Mucosa of stomach (tissue), 1 donor: ENCODE measurements around the gene FAM53A.
"Not testable (repeated sequence)": the region's sequence is repeated elsewhere in the genome, so short reads cannot be mapped to it uniquely, and the experiment has no call there.

Source experiments
- H3K27me3 ChIP-seq: one replicate; pipeline ENCODE4 v1.7.0; 2013; ENCODE audit warnings: mild to moderate bottlenecking, low read length; ENCODE audit not compliant: control insufficient read depth, insufficient read depth
- H3K36me3 ChIP-seq: one replicate; pipeline ENCODE4 v1.7.0; 2013; ENCODE audit warnings: low read length; ENCODE audit not compliant: control insufficient read depth, insufficient read depth
- H3K4me1 ChIP-seq: one replicate; pipeline ENCODE4 v1.7.0; 2013; ENCODE audit warnings: mild to moderate bottlenecking, low read length; ENCODE audit not compliant: control insufficient read depth, insufficient read depth
- H3K4me3 ChIP-seq: one replicate; pipeline ENCODE4 v1.7.0; 2013; ENCODE audit warnings: low read length
- H3K9ac ChIP-seq: one replicate; pipeline ENCODE4 v1.7.0; 2013; ENCODE audit warnings: mild to moderate bottlenecking, low read length, moderate library complexity
- H3K9me3 ChIP-seq: one replicate; pipeline ENCODE4 v1.7.0; 2013; ENCODE audit warnings: mild to moderate bottlenecking, low read length, moderate library complexity; ENCODE audit not compliant: control insufficient read depth
- donor health status: Pancreatic carcinoma.

FAM53A gene

GRCh38 chr4:1713003-1713851, 29.1 kb upstream of the FAM53A start:
- Histone ChIP-seq H3K36me3 (no peaks in the 10 kb centered on the region), H3K9me3 (no peaks in the 10 kb centered on the region), H3K27me3 (no peaks in the 10 kb centered on the region), H3K4me1 (peaks cover 27% of the 10 kb centered on the region), H3K9ac (peak overlapping the region; percentile 87), H3K4me3 (peak overlapping the region; percentile 72)

GRCh38 chr4:1712216-1713002, 28.3 kb upstream of the FAM53A start, which contains the start of gene SLBP:
Gene SLBP, minus strand, starts transcription at chr4:1712319. Its CDS starts 131 bp downstream, at chr4:1712188.
- H3K36me3 ChIP-seq, result no peaks in the 10 kb centered on the region
- peaks cover 19% of the 10 kb centered on the region for H3K4me1 ChIP-seq
- H3K4me3 ChIP-seq, result peak within 1 kb of the TSS; percentile 99
- peak within 1 kb of the TSS; percentile 87 for H3K9ac ChIP-seq
- H3K27me3 ChIP-seq, result no peaks in the 10 kb centered on the region
- H3K9me3 ChIP-seq, result no peaks in the 10 kb centered on the region

GRCh38 chr4:1711571-1712215, 27.6 kb upstream of the FAM53A start:
- Histone ChIP-seq H3K9me3 (no peaks in the 10 kb centered on the region), H3K4me3 (peak overlapping the region; percentile 99), H3K4me1 (peaks cover 18% of the 10 kb centered on the region), H3K36me3 (no peaks in the 10 kb centered on the region), H3K27me3 (no peaks in the 10 kb centered on the region), H3K9ac (peak overlapping the region; percentile 87)

- no peaks in the 10 kb centered on the region for H3K27me3 ChIP-seq
- peaks cover 14% of the 10 kb centered on the region for H3K4me1 ChIP-seq
- peak overlapping the region; percentile 99 for H3K4me3 ChIP-seq
- no peaks in the 10 kb centered on the region for H3K9me3 ChIP-seq
- H3K36me3 ChIP-seq, result no peaks in the 10 kb centered on the region
- H3K9ac ChIP-seq, result peak overlapping the region; percentile 87
Observed at GRCh38 chr4:1711055-1711570, 27.0 kb upstream of the FAM53A start.

- Histone ChIP-seq H3K4me3 (no peak overlapping the region), H3K9me3 (no peaks in the 10 kb centered on the region), H3K36me3 (no peaks in the 10 kb centered on the region), H3K9ac (no peak overlapping the region), H3K4me1 (peaks cover 14% of the 10 kb centered on the region), H3K27me3 (no peaks in the 10 kb centered on the region)
Observed at GRCh38 chr4:1708581-1708980, 24.5 kb upstream of the FAM53A start.

GRCh38 chr4:1706358-1706757, 22.2 kb upstream of the FAM53A start:
- peaks cover 13% of the 10 kb centered on the region for H3K4me1 ChIP-seq
- no peaks in the 10 kb centered on the region for H3K27me3 ChIP-seq
- no peak overlapping the region for H3K4me3 ChIP-seq
- H3K9me3 ChIP-seq, result no peaks in the 10 kb centered on the region
- no peak overlapping the region for H3K9ac ChIP-seq
- H3K36me3 ChIP-seq, result no peaks in the 10 kb centered on the region

GRCh38 chr4:1705732-1706131, 21.6 kb upstream of the FAM53A start:
- Histone ChIP-seq H3K9ac (no peak overlapping the region), H3K9me3 (no peaks in the 10 kb centered on the region), H3K4me1 (peaks cover 10% of the 10 kb centered on the region), H3K36me3 (no peaks in the 10 kb centered on the region), H3K4me3 (no peak overlapping the region), H3K27me3 (no peaks in the 10 kb centered on the region)

- Histone ChIP-seq H3K9ac (no peak overlapping the region), H3K4me1 (no peaks in the 10 kb centered on the region), H3K27me3 (no peaks in the 10 kb centered on the region), H3K4me3 (no peak overlapping the region), H3K9me3 (no peaks in the 10 kb centered on the region), H3K36me3 (no peaks in the 10 kb centered on the region)
Observed at GRCh38 chr4:1703867-1704266, 19.8 kb upstream of the FAM53A start.

- not testable (repeated sequence) for H3K4me3 ChIP-seq, H3K9ac ChIP-seq, H3K4me1 ChIP-seq, H3K9me3 ChIP-seq, H3K27me3 ChIP-seq, H3K36me3 ChIP-seq
Observed at GRCh38 chr4:1701671-1702070, 17.6 kb upstream of the FAM53A start.

- no peak overlapping the region for H3K4me3 ChIP-seq
- peaks cover 10% of the 10 kb centered on the region for H3K36me3 ChIP-seq
- H3K4me1 ChIP-seq, result no peaks in the 10 kb centered on the region
- H3K9ac ChIP-seq, result no peak overlapping the region
- H3K27me3 ChIP-seq, result no peaks in the 10 kb centered on the region
- no peaks in the 10 kb centered on the region for H3K9me3 ChIP-seq
Observed at GRCh38 chr4:1695913-1696312, 11.8 kb upstream of the FAM53A start.

GRCh38 chr4:1693131-1693896, 9.2 kb upstream of the FAM53A start:
- Histone ChIP-seq H3K9me3 (no peaks in the 10 kb centered on the region), H3K4me3 (no peak overlapping the region), H3K36me3 (peaks cover 10% of the 10 kb centered on the region), H3K4me1 (no peaks in the 10 kb centered on the region), H3K27me3 (no peaks in the 10 kb centered on the region), H3K9ac (no peak overlapping the region)
